HepG2 (cell line): ENCODE data around the gene OTUB2.

Experiments
- CTCF ChIP-seq: sonication (generic); formaldehyde crosslinking; IDR thresholded peaks from 2 replicates; pipeline ENCODE4 v1.5.0; 2020; ENCODE audit warnings: mild to moderate bottlenecking, missing genetic modification reagents, moderate library complexity
- HNRNPH1 ChIP-seq: fragments of 200-400 bp; formaldehyde crosslinking; optimal IDR thresholded peaks from 2 replicates; pipeline ENCODE3; 2017; ENCODE audit warnings: mild to moderate bottlenecking, low read depth, low read length
- NFE2L2 ChIP-seq: fragments of 150-350 bp; IDR thresholded peaks from 2 replicates; pipeline ENCODE4 v1.6.1; 2014; ENCODE audit warnings: low read length
- NFYB ChIP-seq: sonication (generic); formaldehyde crosslinking; IDR thresholded peaks from 2 replicates; pipeline ENCODE4 v1.4.0; 2020; ENCODE audit warnings: missing genetic modification reagents
- NPAS2 ChIP-seq: sonication (generic); formaldehyde crosslinking; IDR thresholded peaks from 2 replicates; pipeline ENCODE4 v1.8.0; 2022; ENCODE audit warnings: mild to moderate bottlenecking, missing genetic modification reagents, borderline replicate concordance
- NR2C2 ChIP-seq: sonication (generic); formaldehyde crosslinking; IDR thresholded peaks from 2 replicates; pipeline ENCODE4 v1.4.0; 2020; ENCODE audit warnings: missing genetic modification reagents, mild to moderate bottlenecking, moderate library complexity, borderline replicate concordance
- STAT5B ChIP-seq: sonication (generic); formaldehyde crosslinking; IDR thresholded peaks from 2 replicates; pipeline ENCODE4 v1.4.0; 2020; ENCODE audit warnings: missing genetic modification reagents
- TAF1 ChIP-seq: sonication (generic); formaldehyde crosslinking; IDR thresholded peaks from 2 replicates; pipeline ENCODE4 v1.4.0; 2020; ENCODE audit warnings: missing genetic modification reagents
- TBX2 ChIP-seq: sonication (generic); formaldehyde crosslinking; IDR thresholded peaks from 2 replicates; pipeline ENCODE4 v1.5.0; 2020; ENCODE audit warnings: missing genetic modification reagents, mild to moderate bottlenecking, borderline replicate concordance
- THRA ChIP-seq: sonication (generic); formaldehyde crosslinking; IDR thresholded peaks from 2 replicates; pipeline ENCODE4 v1.4.0; 2020; ENCODE audit warnings: missing genetic modification reagents, borderline replicate concordance
- USF2 ChIP-seq, 2 experiments: sonication (generic) in 1 of 2; formaldehyde crosslinking in 1 of 2; IDR thresholded peaks; 2 replicates each; pipeline versions ENCODE4 v1.5.1 to v1.6.1; 2011 to 2020; ENCODE audit warnings: borderline replicate concordance in 1 of 2, low read depth in 1 of 2, low read length in 1 of 2, mild to moderate bottlenecking in 1 of 2, missing genetic modification reagents in 1 of 2, moderate library complexity in 1 of 2
- XRCC5 ChIP-seq: fragments of 200-400 bp; formaldehyde crosslinking; optimal IDR thresholded peaks from 2 replicates; pipeline ENCODE3; 2017; ENCODE audit warnings: mild to moderate bottlenecking, low read length
- ZKSCAN1 ChIP-seq: fragments of 150-350 bp; IDR thresholded peaks from 2 replicates; pipeline ENCODE4 v1.6.1; 2014; ENCODE audit warnings: low read length
- ZMYM2 ChIP-seq: sonication (generic); formaldehyde crosslinking; IDR thresholded peaks from 2 replicates; pipeline ENCODE4 v1.8.0; 2022; ENCODE audit warnings: mild to moderate bottlenecking, missing genetic modification reagents

- no peak for TF ChIP-seq ZMYM2
- no peak for TF ChIP-seq NPAS2 (CRISPR knock-in tag)
- no peak for TF ChIP-seq CTCF (CRISPR knock-in tag)
- no peak for TF ChIP-seq NR2C2 (CRISPR knock-in tag)
- TF ChIP-seq ZKSCAN1, result no peak
- TF ChIP-seq THRA, result no peak
- TF ChIP-seq TBX2 (CRISPR knock-in tag), result no peak
- TF ChIP-seq HNRNPH1, result no peak
- TF ChIP-seq TAF1, result no peak
- TF ChIP-seq XRCC5, result no peak
- TF ChIP-seq USF2 (IDR thresholded peaks at IDR 0.05; ENCODE audit: low read depth, low read length), result no peak
- no peak for TF ChIP-seq USF2 (CRISPR knock-in tag; IDR thresholded peaks at IDR 0.05; ENCODE audit: borderline replicate concordance)
- no peak for TF ChIP-seq STAT5B (CRISPR knock-in tag)
- no peak for TF ChIP-seq NFE2L2
- TF ChIP-seq NFYB (CRISPR knock-in tag), result no peak
These were observed 31.0 kb upstream of the OTUB2 start for GRCh38 chr14:93994919-93995682.
